HG02588 (cell line): ENCODE results near the gene WSB2.
"Not testable (repeated sequence)": the region's sequence is repeated elsewhere in the genome, so short reads cannot be mapped to it uniquely, and the experiment has no call there.

Experiments used
- ATAC-seq: cut with Tn5 transposase; IDR thresholded peaks from one replicate; pipeline ENCODE4 v1.9.1; 2021; ENCODE audit warnings: mild to moderate bottlenecking, moderate library complexity; ENCODE audit not compliant: unreplicated experiment

WSB2 gene

DNA sequence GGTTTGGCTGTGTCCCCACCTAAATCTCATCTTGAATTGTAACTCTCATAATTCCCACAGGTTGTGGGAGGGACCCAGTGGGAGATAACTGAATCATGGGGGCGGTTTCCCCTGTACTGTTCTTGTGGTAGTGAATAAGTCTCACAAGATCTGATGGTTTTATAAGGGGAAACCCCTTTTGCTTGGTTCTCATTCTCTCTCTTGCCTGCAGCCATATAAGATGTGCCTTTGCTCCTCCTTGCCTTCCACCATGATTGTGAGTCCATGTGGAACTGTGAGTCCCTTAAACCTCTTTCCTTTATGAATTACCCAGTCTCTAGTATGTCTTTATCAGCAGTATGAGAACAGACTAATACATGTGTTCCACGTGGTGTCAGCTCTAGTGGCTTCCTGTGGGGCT, 61.2 kb downstream of the WSB2 start:
- ATAC-seq = not testable (repeated sequence)

DNA sequence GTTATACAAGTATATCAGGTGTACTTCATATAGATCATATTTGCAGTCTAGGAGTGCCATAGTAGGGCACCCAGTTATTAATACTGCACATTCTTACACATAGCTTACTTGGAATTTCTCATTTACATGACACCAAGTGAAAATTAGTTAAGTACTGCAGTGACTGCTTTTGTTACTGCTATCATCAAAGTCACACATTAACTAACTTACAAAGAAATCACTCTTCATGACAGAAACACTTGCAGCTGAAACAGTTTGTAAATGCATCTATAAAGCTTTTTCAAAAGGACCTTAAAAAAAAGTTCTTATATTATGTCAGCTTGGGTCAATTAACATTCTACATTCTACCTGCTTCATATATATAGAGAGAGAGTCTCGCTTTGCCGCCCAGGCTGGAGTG, 62.3 kb downstream of the WSB2 start:
- ATAC-seq = no peak

DNA sequence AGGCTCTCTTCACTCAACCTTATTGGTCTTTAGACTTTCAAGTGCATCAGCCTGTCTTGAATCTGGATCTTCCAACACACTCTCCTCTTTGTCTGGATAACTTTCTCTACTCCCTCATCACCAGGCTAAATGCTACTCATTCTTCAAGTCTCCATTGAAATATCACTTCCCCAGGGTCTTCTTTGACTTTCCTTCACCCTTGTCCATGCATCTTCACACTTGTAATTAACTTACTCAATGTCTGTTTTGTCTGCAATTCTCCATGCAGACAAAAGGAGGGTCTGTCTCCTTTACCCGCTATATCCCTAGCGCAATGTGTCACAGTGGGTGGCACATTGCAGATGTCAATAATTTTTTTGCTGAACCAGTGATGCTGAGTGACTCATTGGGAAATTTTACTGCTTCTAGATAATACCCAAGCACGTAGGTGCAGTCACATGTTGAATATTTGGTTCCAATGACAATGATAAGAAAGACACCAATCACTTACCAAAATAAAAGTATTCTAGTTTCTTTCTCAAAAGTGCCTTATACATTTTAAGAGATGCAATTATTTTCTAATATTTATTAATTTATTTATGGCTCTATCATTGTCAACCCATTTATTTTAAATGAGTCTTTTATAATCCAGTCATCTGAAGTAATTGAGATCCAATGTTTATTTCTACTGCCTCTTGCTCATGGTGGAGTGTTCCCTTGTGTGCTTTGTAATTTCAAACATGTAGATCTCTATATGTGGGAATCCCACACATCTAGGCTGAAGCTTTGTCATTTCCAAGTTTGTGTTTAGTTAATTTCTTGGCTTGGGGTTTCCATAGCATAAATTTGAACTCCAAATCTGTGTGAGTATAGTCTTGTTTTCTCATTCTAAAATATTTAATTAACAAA, 66.2 kb downstream of the WSB2 start:
- ATAC-seq = no peak

DNA sequence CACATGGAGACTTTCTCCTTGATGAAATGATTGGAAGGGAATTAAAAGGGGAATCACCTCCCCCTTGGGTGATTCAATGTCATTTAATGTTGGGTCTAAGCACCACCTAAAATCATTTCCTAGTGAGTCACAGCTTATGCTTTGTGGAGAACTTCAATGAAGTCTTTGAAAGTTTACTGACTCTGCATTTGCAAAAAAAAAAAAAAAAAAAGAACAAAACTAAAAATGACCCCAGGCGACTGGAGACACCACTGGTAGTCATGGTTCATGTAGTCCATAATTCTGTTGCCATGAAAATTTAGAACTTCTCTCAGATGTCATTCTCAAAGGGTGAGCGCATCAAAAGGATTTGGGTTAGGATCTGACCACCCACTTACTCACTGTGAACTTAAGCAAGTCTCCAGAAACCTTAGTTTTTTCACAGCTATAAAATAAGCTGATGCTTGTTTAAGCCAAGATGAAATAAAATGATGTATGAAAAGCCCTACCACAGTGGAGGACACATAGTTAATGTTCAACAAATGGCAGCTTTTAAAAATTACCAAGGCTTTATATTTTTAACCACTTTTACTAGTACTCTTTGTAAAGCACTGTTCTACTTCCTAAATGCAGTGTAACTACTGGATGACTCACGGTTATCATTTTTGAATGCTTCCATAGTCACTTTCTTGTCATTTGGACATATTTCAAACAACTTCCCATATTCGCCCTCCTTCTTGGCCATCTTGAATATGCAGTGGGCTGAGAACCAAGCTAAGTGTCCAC, 74.1 kb downstream of the WSB2 start:
- no peak for ATAC-seq

DNA sequence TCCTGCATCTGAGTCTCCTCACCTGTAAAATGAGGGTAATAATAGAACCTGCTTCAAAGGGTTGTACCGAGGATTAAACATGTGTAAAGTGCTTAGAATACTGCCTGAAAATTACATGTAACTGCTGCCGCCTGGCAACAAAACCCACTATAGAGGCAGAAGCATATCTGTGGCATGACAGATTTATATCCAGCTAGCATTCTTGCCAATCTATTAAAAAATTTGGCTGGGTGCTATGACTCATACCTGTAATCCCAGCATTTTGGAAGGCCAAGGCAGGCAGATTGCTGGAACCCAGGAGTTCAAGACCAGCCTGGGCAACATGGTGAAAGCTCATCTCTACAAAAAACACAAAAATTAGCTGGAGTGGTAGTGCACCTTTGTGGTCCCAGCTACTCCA, 75.8 kb downstream of the WSB2 start:
- ATAC-seq = no peak
